Neural crest cell (in vitro differentiated cells): ENCODE results near the gene WHRN. TPM values are rescaled to one million over a fixed set of nuclear protein-coding genes. Genes with fewer than 3 reads are reported as not detected.

ENCODE experiments used
- DNase-seq: peaks from one replicate; pipeline ENCODE4 v3.0.0; 2021; ENCODE audit warnings: low read depth, mixed read lengths, low spot score
- H3K27ac Mint-ChIP-seq: one replicate; pipeline ENCODE4 v1.8.0; 2021; ENCODE audit warnings: mild to moderate bottlenecking, mixed read lengths; ENCODE audit not compliant: unreplicated experiment
- H3K27me3 Mint-ChIP-seq: 2 replicates; pipeline ENCODE4 v1.8.0; 2021; ENCODE audit warnings: low read depth, mild to moderate bottlenecking, mixed read lengths
- H3K36me3 Mint-ChIP-seq: 2 replicates; pipeline ENCODE4 v1.8.0; 2021; ENCODE audit warnings: low read depth, mild to moderate bottlenecking, mixed read lengths
- H3K4me1 Mint-ChIP-seq: 2 replicates; pipeline ENCODE4 v1.8.0; 2021; ENCODE audit warnings: mixed read lengths
- H3K4me3 Mint-ChIP-seq: one replicate; pipeline ENCODE4 v1.8.0; 2021; ENCODE audit warnings: mild to moderate bottlenecking, mixed read lengths
- H3K9me3 Mint-ChIP-seq: 2 replicates; pipeline ENCODE4 v1.8.0; 2021; ENCODE audit warnings: mixed read lengths
- CTCF ChIP-seq: fragments of 200-600 bp; sonication (generic); conservative IDR thresholded peaks from 2 replicates; pipeline ENCODE4 v1.5.0; 2021; ENCODE audit warnings: antibody characterized with exemption, mild to moderate bottlenecking
- total RNA-seq: library from RNA; stranded (reverse); gene quantifications from 2 replicates; pipeline ENCODE4 v1.2.1, GENCODE V29; 2021

The WHRN gene
- total RNA-seq, 1 donor from 2014 or later: 8.9 TPM

GRCh38 chr9:114425126-114425525, 80.1 kb downstream of the WHRN start:
- Mint-ChIP-seq H3K4me1 (no peaks in the 10 kb centered on the region), H3K9me3 (no peaks in the 10 kb centered on the region), H3K27ac (no peak overlapping the region), H3K36me3 (no peaks in the 10 kb centered on the region), H3K27me3 (no peaks in the 10 kb centered on the region), H3K4me3 (no peak overlapping the region)
- TF ChIP-seq CTCF: no peak
- no peak for DNase-seq

- Mint-ChIP-seq H3K27me3 (no peaks in the 10 kb centered on the region), H3K27ac (no peak overlapping the region), H3K36me3 (no peaks in the 10 kb centered on the region), H3K4me1 (no peaks in the 10 kb centered on the region), H3K9me3 (no peaks in the 10 kb centered on the region), H3K4me3 (no peak overlapping the region)
- DNase-seq: no peak
- no peak for TF ChIP-seq CTCF
These were observed 81.1 kb downstream of the WHRN start for GRCh38 chr9:114424126-114424525.

- TF ChIP-seq CTCF: no peak
- Mint-ChIP-seq H3K9me3 (no peaks in the 10 kb centered on the region), H3K27me3 (no peaks in the 10 kb centered on the region), H3K36me3 (no peaks in the 10 kb centered on the region), H3K4me3 (no peak overlapping the region), H3K27ac (no peak overlapping the region), H3K4me1 (no peaks in the 10 kb centered on the region)
- DNase-seq: no peak
These were observed 82.1 kb downstream of the WHRN start for GRCh38 chr9:114423181-114423580.

GRCh38 chr9:114421147-114421546, 84.1 kb downstream of the WHRN start:
- no peaks in the 10 kb centered on the region for H3K36me3 Mint-ChIP-seq
- no peaks in the 10 kb centered on the region for H3K27me3 Mint-ChIP-seq
- H3K27ac Mint-ChIP-seq: no peak overlapping the region
- TF ChIP-seq CTCF: no peak
- no peak for DNase-seq
- H3K4me3 Mint-ChIP-seq: no peak overlapping the region
- H3K9me3 Mint-ChIP-seq: no peaks in the 10 kb centered on the region
- H3K4me1 Mint-ChIP-seq: peaks cover 15% of the 10 kb centered on the region

- no peaks in the 10 kb centered on the region for H3K36me3 Mint-ChIP-seq
- no peak overlapping the region for H3K27ac Mint-ChIP-seq
- TF ChIP-seq CTCF: no peak
- no peaks in the 10 kb centered on the region for H3K9me3 Mint-ChIP-seq
- no peak for DNase-seq
- H3K4me1 Mint-ChIP-seq: peaks cover 22% of the 10 kb centered on the region
- no peak overlapping the region for H3K4me3 Mint-ChIP-seq
- no peaks in the 10 kb centered on the region for H3K27me3 Mint-ChIP-seq
These were observed 85.5 kb downstream of the WHRN start for GRCh38 chr9:114419796-114420195.

- H3K27me3 Mint-ChIP-seq: no peaks in the 10 kb centered on the region
- H3K27ac Mint-ChIP-seq: no peak overlapping the region
- no peak for DNase-seq
- H3K4me3 Mint-ChIP-seq: no peak overlapping the region
- no peaks in the 10 kb centered on the region for H3K36me3 Mint-ChIP-seq
- TF ChIP-seq CTCF: no peak
- H3K4me1 Mint-ChIP-seq: peaks cover 34% of the 10 kb centered on the region
- no peaks in the 10 kb centered on the region for H3K9me3 Mint-ChIP-seq
These were observed 87.2 kb downstream of the WHRN start for GRCh38 chr9:114418053-114418452.
